ENCODE measurements around the gene SLC7A10. TPM values are rescaled to one million over a fixed set of nuclear protein-coding genes. Genes with fewer than 3 reads are reported as not detected.

Gene SLC7A10
- total RNA-seq, 1 experiment from 2014 or later, result 2.9 TPM

DNA sequence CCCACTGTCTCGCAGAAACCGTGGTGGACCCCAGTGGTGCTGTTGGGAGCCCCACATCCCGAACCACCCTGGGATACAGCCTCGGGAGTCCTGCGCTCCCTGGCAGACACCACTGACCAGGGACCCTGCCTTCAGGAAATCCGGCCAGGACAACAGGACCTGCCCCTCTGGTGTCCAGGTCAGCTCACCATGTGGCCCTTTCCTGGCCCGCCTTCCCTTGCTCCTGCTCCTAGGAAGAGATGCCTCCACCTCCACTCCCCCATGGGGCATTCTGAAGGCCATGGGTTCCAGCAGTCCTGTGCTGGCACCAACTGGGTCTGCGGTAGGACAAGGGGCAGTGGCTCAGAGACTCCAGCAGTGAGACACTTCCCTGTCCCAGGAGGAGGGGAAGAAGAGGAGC, 22.5 kb upstream of the SLC7A10 start:
- no peak for DNase-seq
- H2BK5ac ChIP-seq (ENCODE audit: insufficient read length, low read length), result no peak overlapping the region
- no peak overlapping the region for H3K4me2 ChIP-seq (ENCODE audit: insufficient read depth, insufficient read length, low read length)
- H3K4ac ChIP-seq (ENCODE audit: low read depth, low read length), result no peak overlapping the region
- WGBS (ENCODE audit: extremely low coverage, insufficient read length, low lambda C conversion rate), result no CpG with 5 or more reads among the region's 8 CpGs
- H3K9ac ChIP-seq (ENCODE audit: extremely low read depth, insufficient read length, low read length), result no peak overlapping the region
- H3T11ph ChIP-seq (ENCODE audit: low read length), result no peak overlapping the region
- H3K23me2 ChIP-seq (ENCODE audit: insufficient read length, low read depth, low read length, poor library complexity, severe bottlenecking), result no peaks in the 10 kb centered on the region
- no peaks in the 10 kb centered on the region for H4K20me1 ChIP-seq (ENCODE audit: control insufficient read depth, insufficient read depth, insufficient read length)
- no peak overlapping the region for H4K91ac ChIP-seq (ENCODE audit: insufficient read length, low read depth, low read length)
- no peaks in the 10 kb centered on the region for H3K9me3 ChIP-seq (ENCODE audit: control insufficient read depth, low read depth, low read length)
- H2BK20ac ChIP-seq (ENCODE audit: low read depth, low read length, poor library complexity, severe bottlenecking), result no peak overlapping the region
- no peak overlapping the region for H2BK15ac ChIP-seq (ENCODE audit: low read depth, low read length)
- H4K8ac ChIP-seq (replicated peaks; ENCODE audit: insufficient read length, low read depth, low read length), result no peak overlapping the region
- H3K56ac ChIP-seq (ENCODE audit: insufficient read length, low read depth, low read length), result no peak overlapping the region
- H3K27ac ChIP-seq (ENCODE audit: insufficient read length, low read depth, low read length), result no peak overlapping the region
- H2AFZ ChIP-seq (ENCODE audit: low read length), result no peak overlapping the region
- Mint-ChIP-seq H3K4me1 (peaks cover 0 to 3% of the 10 kb centered on the region in 2 experiments; a peak in 1 of 4 replicates), H3K27me3 (ENCODE audit: low read depth) (peaks cover 13% of the 10 kb centered on the region), H3K27ac (peak overlapping the region in 1 of 3 experiments; percentile 64; a peak in 1 of 7 replicates), H3K9me3 (peaks cover 9 to 10% of the 10 kb centered on the region in 2 experiments; a peak in 3 of 5 replicates), H3K4me3 (no peak overlapping the region; a peak in 1 of 5 replicates), H3K36me3 (ENCODE audit: insufficient read depth in 1 of 3, low read depth in 3 of 3) (peaks cover 0 to 5% (median 3%) of the 10 kb centered on the region in 3 experiments; a peak in 2 of 7 replicates)
- no peaks in the 10 kb centered on the region for H3K79me1 ChIP-seq (ENCODE audit: insufficient read depth, low read depth, low read length, poor library complexity, severe bottlenecking)
- no peak overlapping the region for H3K14ac ChIP-seq (ENCODE audit: insufficient read depth, low read length)
- no peaks in the 10 kb centered on the region for H3K27me3 ChIP-seq (ENCODE audit: insufficient read depth, low read length)
- H2BK120ac ChIP-seq (ENCODE audit: low read depth, low read length, poor library complexity, severe bottlenecking), result no peak overlapping the region
- TF ChIP-seq, protein P1, sequence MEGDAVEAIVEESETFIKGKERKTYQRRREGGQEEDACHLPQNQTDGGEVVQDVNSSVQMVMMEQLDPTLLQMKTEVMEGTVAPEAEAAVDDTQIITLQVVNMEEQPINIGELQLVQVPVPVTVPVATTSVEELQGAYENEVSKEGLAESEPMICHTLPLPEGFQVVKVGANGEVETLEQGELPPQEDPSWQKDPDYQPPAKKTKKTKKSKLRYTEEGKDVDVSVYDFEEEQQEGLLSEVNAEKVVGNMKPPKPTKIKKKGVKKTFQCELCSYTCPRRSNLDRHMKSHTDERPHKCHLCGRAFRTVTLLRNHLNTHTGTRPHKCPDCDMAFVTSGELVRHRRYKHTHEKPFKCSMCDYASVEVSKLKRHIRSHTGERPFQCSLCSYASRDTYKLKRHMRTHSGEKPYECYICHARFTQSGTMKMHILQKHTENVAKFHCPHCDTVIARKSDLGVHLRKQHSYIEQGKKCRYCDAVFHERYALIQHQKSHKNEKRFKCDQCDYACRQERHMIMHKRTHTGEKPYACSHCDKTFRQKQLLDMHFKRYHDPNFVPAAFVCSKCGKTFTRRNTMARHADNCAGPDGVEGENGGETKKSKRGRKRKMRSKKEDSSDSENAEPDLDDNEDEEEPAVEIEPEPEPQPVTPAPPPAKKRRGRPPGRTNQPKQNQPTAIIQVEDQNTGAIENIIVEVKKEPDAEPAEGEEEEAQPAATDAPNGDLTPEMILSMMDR (conservative IDR thresholded peaks at IDR 0.05), result no peak
- H3K4me1 ChIP-seq (ENCODE audit: insufficient read depth, low read length), result no peaks in the 10 kb centered on the region
- H3K18ac ChIP-seq (ENCODE audit: insufficient read length, low read depth, low read length), result no peak overlapping the region
- no peaks in the 10 kb centered on the region for H3K79me2 ChIP-seq (ENCODE audit: insufficient read depth, low read length)
- no peak overlapping the region for H2BK12ac ChIP-seq (ENCODE audit: insufficient read length, low read depth, low read length)
- H2AK5ac ChIP-seq (ENCODE audit: insufficient read length, low read length), result no peak overlapping the region
- H3K23ac ChIP-seq (ENCODE audit: insufficient read length, low read depth, low read length), result no peak overlapping the region
- H4K5ac ChIP-seq (ENCODE audit: insufficient read length, low read depth, low read length), result no peak overlapping the region
